ENCODE measurements around the gene CPN2. TPM values are rescaled to one million over a fixed set of nuclear protein-coding genes. Genes with fewer than 3 reads are reported as not detected.

Gene CPN2
- total and polyA plus RNA-seq, 9 donors: 0.04 to 0.21 (median 0.07) TPM; not detected in 3

GRCh38 chr3:194308601-194309449 lies 42.3 kb downstream of the CPN2 start:
- Histone ChIP-seq H3K4me3 (ENCODE audit: low read length) (no peak overlapping the region), H3K27ac (ENCODE audit: low read length) (no peak overlapping the region), H3K27me3 (ENCODE audit: control insufficient read depth, insufficient read depth, low read length) (peaks cover 44% of the 10 kb centered on the region), H3K36me3 (ENCODE audit: control insufficient read depth, insufficient read depth, low read length) (no peaks in the 10 kb centered on the region), H3K4me1 (ENCODE audit: control insufficient read depth, insufficient read depth, low read length) (peaks cover 39% of the 10 kb centered on the region), H3K9me3 (replicated peaks; ENCODE audit: control insufficient read depth, low read depth, low read length) (no peaks in the 10 kb centered on the region)
- no peak for DNase-seq
- no CpG with 5 or more reads among the region's 8 CpGs for WGBS (ENCODE audit: insufficient coverage)

- Histone ChIP-seq H3K27ac (ENCODE audit: low read length) (no peak overlapping the region), H3K4me1 (ENCODE audit: control insufficient read depth, insufficient read depth, low read length) (peaks cover 30% of the 10 kb centered on the region), H3K36me3 (ENCODE audit: control insufficient read depth, insufficient read depth, low read length) (no peaks in the 10 kb centered on the region), H3K9me3 (replicated peaks; ENCODE audit: control insufficient read depth, low read depth, low read length) (no peaks in the 10 kb centered on the region), H3K4me3 (ENCODE audit: low read length) (no peak overlapping the region), H3K27me3 (ENCODE audit: control insufficient read depth, insufficient read depth, low read length) (peaks cover 43% of the 10 kb centered on the region)
- DNase-seq: no peak
- WGBS (ENCODE audit: insufficient coverage): 78% methylated on average over 1 of the region's 8 CpGs
These were observed 43.3 kb downstream of the CPN2 start for GRCh38 chr3:194307849-194308248.

GRCh38 chr3:194306771-194307640 lies 44.1 kb downstream of the CPN2 start:
- no peak for DNase-seq
- peaks cover 39% of the 10 kb centered on the region for H3K27me3 ChIP-seq (ENCODE audit: control insufficient read depth, insufficient read depth, low read length)
- 70% methylated on average over 9 of the region's 13 CpGs for WGBS (ENCODE audit: insufficient coverage)

GRCh38 chr3:194306109-194306686 lies 44.9 kb downstream of the CPN2 start:
- DNase-seq: no peak
- Histone ChIP-seq H3K4me3 (ENCODE audit: low read length) (no peak overlapping the region), H3K9me3 (replicated peaks; ENCODE audit: control insufficient read depth, low read depth, low read length) (no peaks in the 10 kb centered on the region), H3K27ac (ENCODE audit: low read length) (no peak overlapping the region), H3K4me1 (ENCODE audit: control insufficient read depth, insufficient read depth, low read length) (peaks cover 23% of the 10 kb centered on the region), H3K36me3 (ENCODE audit: control insufficient read depth, insufficient read depth, low read length) (no peaks in the 10 kb centered on the region), H3K27me3 (ENCODE audit: control insufficient read depth, insufficient read depth, low read length) (peaks cover 39% of the 10 kb centered on the region)
- 27% methylated on average over 4 of the region's 11 CpGs for whole genome bisulfite sequencing (ENCODE audit: insufficient coverage)

More at GRCh38 chr3:194306771-194307640, 44.1 kb downstream of the CPN2 start:
- Histone ChIP-seq H3K27ac (ENCODE audit: low read length) (no peak overlapping the region), H3K4me1 (ENCODE audit: control insufficient read depth, insufficient read depth, low read length) (peaks cover 23% of the 10 kb centered on the region), H3K9me3 (replicated peaks; ENCODE audit: control insufficient read depth, low read depth, low read length) (no peaks in the 10 kb centered on the region), H3K36me3 (ENCODE audit: control insufficient read depth, insufficient read depth, low read length) (no peaks in the 10 kb centered on the region), H3K4me3 (ENCODE audit: low read length) (no peak overlapping the region)

GRCh38 chr3:194305356-194306108 lies 45.6 kb downstream of the CPN2 start:
- Histone ChIP-seq H3K27me3 (ENCODE audit: control insufficient read depth, insufficient read depth, low read length) (peaks cover 39% of the 10 kb centered on the region), H3K4me1 (ENCODE audit: control insufficient read depth, insufficient read depth, low read length) (peaks cover 21% of the 10 kb centered on the region), H3K36me3 (ENCODE audit: control insufficient read depth, insufficient read depth, low read length) (no peaks in the 10 kb centered on the region), H3K27ac (ENCODE audit: low read length) (no peak overlapping the region), H3K4me3 (ENCODE audit: low read length) (no peak overlapping the region), H3K9me3 (replicated peaks; ENCODE audit: control insufficient read depth, low read depth, low read length) (no peaks in the 10 kb centered on the region)
- DNase-seq: no peak
- WGBS (ENCODE audit: insufficient coverage): 64% methylated on average over 4 of the region's 11 CpGs

- DNase-seq: no peak
- peaks cover 18% of the 10 kb centered on the region for H3K4me1 ChIP-seq (ENCODE audit: control insufficient read depth, insufficient read depth, low read length)
- no peak overlapping the region for H3K4me3 ChIP-seq (ENCODE audit: low read length)
- H3K27me3 ChIP-seq (ENCODE audit: control insufficient read depth, insufficient read depth, low read length): peaks cover 42% of the 10 kb centered on the region
- WGBS (ENCODE audit: insufficient coverage): 100% methylated on average over 13 of the region's 17 CpGs
- H3K36me3 ChIP-seq (ENCODE audit: control insufficient read depth, insufficient read depth, low read length): no peaks in the 10 kb centered on the region
- H3K9me3 ChIP-seq (replicated peaks; ENCODE audit: control insufficient read depth, low read depth, low read length): no peaks in the 10 kb centered on the region
- H3K27ac ChIP-seq (ENCODE audit: low read length): no peak overlapping the region
These were observed 46.8 kb downstream of the CPN2 start for GRCh38 chr3:194304186-194304917.

GRCh38 chr3:194303749-194304148 lies 47.4 kb downstream of the CPN2 start:
- WGBS (ENCODE audit: insufficient coverage): 77% methylated on average over 1 of the region's 1 CpG
- Histone ChIP-seq H3K36me3 (ENCODE audit: control insufficient read depth, insufficient read depth, low read length) (no peaks in the 10 kb centered on the region), H3K27ac (ENCODE audit: low read length) (no peak overlapping the region), H3K4me3 (ENCODE audit: low read length) (no peak overlapping the region), H3K9me3 (replicated peaks; ENCODE audit: control insufficient read depth, low read depth, low read length) (no peaks in the 10 kb centered on the region), H3K27me3 (ENCODE audit: control insufficient read depth, insufficient read depth, low read length) (peaks cover 42% of the 10 kb centered on the region), H3K4me1 (ENCODE audit: control insufficient read depth, insufficient read depth, low read length) (peaks cover 18% of the 10 kb centered on the region)
- no peak for DNase-seq

- Histone ChIP-seq H3K27ac (ENCODE audit: low read length) (no peak overlapping the region), H3K9me3 (replicated peaks; ENCODE audit: control insufficient read depth, low read depth, low read length) (no peaks in the 10 kb centered on the region), H3K4me1 (ENCODE audit: control insufficient read depth, insufficient read depth, low read length) (peaks cover 19% of the 10 kb centered on the region), H3K27me3 (ENCODE audit: control insufficient read depth, insufficient read depth, low read length) (peaks cover 54% of the 10 kb centered on the region), H3K4me3 (ENCODE audit: low read length) (no peak overlapping the region), H3K36me3 (ENCODE audit: control insufficient read depth, insufficient read depth, low read length) (no peaks in the 10 kb centered on the region)
- WGBS (ENCODE audit: insufficient coverage): 100% methylated on average over 1 of the region's 3 CpGs
- no peak for DNase-seq
These were observed 49.4 kb downstream of the CPN2 start for GRCh38 chr3:194301730-194302129.

GRCh38 chr3:194300936-194301335 lies 50.2 kb downstream of the CPN2 start:
- Histone ChIP-seq H3K4me1 (ENCODE audit: control insufficient read depth, insufficient read depth, low read length) (peaks cover 15% of the 10 kb centered on the region), H3K9me3 (replicated peaks; ENCODE audit: control insufficient read depth, low read depth, low read length) (no peaks in the 10 kb centered on the region), H3K36me3 (ENCODE audit: control insufficient read depth, insufficient read depth, low read length) (no peaks in the 10 kb centered on the region), H3K27me3 (ENCODE audit: control insufficient read depth, insufficient read depth, low read length) (peaks cover 51% of the 10 kb centered on the region), H3K4me3 (ENCODE audit: low read length) (no peak overlapping the region), H3K27ac (ENCODE audit: low read length) (no peak overlapping the region)
- WGBS (ENCODE audit: insufficient coverage): 86% methylated on average over 2 of the region's 6 CpGs
- no peak for DNase-seq

All from muscle of leg (tissue), 11 donors.